Measurements from ENCODE around the gene MAN1A2. TPM values are rescaled to one million over a fixed set of nuclear protein-coding genes. Genes with fewer than 3 reads are reported as not detected.

Gene MAN1A2
- total RNA-seq, 1 experiment from 2014 or later = 33.4 TPM

DNA sequence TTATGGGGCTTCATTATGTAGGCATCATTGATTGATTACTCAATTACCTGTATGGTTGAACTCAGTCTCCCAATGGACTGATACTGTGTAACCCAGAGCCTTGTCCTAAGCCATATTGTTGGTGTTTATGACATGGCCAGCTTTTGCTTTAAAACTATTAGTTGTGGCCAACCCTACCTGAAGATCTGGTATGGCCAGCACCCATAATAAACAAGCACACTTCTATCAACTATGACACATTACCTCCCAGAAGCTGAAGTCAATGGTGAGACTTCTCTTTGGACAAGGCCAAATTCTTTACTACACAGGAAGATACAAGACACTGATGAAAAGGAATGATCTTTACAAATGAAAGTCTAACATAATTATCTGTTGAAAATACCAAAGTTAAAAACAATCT lies 28.8 kb downstream of the MAN1A2 start:
- ChIA-PET POLR2A (interaction anchor here (0.6 kb wide), 1 partner anchor 200 kb away, joined by 3 read pairs; no protein-coding TSS in a partner anchor), CTCF (interaction anchor here (0.6 to 1.3 kb wide), 3 partner anchors 16 to 154 kb away, joined by 3 to 4 read pairs (median 3); no protein-coding TSS in a partner anchor)
- no peak for DNase-seq (ENCODE audit: unreplicated experiment)
- no TSS peak for BruUV-seq (replicated peaks)
- intact Hi-C loops (cut with micrococcal nuclease) = no loop called here
- peaks cover 7% of the 10 kb centered on the region for H3K9me3 Mint-ChIP-seq (ENCODE audit: unreplicated experiment)
- no peaks in the 10 kb centered on the region for H3K27me3 Mint-ChIP-seq (ENCODE audit: insufficient read depth, unreplicated experiment)
- no peaks in the 10 kb centered on the region for H3K4me1 Mint-ChIP-seq (ENCODE audit: insufficient read depth, unreplicated experiment)
- no peaks in the 10 kb centered on the region for H3K36me3 Mint-ChIP-seq (ENCODE audit: insufficient read depth, unreplicated experiment)
- no peak overlapping the region for H3K27ac Mint-ChIP-seq (ENCODE audit: low read depth, unreplicated experiment)
- H3K4me3 Mint-ChIP-seq (ENCODE audit: unreplicated experiment) = no peak overlapping the region
- TF ChIP-seq, protein P1, sequence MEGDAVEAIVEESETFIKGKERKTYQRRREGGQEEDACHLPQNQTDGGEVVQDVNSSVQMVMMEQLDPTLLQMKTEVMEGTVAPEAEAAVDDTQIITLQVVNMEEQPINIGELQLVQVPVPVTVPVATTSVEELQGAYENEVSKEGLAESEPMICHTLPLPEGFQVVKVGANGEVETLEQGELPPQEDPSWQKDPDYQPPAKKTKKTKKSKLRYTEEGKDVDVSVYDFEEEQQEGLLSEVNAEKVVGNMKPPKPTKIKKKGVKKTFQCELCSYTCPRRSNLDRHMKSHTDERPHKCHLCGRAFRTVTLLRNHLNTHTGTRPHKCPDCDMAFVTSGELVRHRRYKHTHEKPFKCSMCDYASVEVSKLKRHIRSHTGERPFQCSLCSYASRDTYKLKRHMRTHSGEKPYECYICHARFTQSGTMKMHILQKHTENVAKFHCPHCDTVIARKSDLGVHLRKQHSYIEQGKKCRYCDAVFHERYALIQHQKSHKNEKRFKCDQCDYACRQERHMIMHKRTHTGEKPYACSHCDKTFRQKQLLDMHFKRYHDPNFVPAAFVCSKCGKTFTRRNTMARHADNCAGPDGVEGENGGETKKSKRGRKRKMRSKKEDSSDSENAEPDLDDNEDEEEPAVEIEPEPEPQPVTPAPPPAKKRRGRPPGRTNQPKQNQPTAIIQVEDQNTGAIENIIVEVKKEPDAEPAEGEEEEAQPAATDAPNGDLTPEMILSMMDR (IDR thresholded peaks at IDR 0.05; ENCODE audit: unreplicated experiment) = no peak

DNA sequence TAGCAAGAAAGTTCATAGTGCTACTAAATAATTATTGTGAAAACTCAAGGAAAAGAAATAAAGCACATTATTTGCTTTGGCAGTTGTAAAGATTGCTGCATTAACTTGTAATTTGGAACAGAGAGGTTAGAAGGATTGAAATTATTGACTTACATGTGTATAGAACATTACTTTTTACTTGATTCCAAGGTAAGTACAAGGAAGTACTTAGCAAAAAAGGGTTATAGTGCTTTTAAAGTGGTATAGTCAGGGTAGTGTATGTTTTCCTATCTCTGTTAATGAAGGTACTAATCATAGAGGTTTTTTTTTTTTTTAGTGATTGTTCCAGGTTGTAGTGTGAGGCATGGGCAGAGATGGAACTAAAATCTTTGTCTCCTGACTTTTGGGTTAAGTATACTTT lies 29.4 kb downstream of the MAN1A2 start:
- no peaks in the 10 kb centered on the region for H3K4me1 Mint-ChIP-seq (ENCODE audit: insufficient read depth, unreplicated experiment)
- BruUV-seq (replicated peaks) = no TSS peak
- DNase-seq (ENCODE audit: unreplicated experiment) = no peak
- H3K27me3 Mint-ChIP-seq (ENCODE audit: insufficient read depth, unreplicated experiment) = no peaks in the 10 kb centered on the region
- H3K9me3 Mint-ChIP-seq (ENCODE audit: unreplicated experiment) = peaks cover 7% of the 10 kb centered on the region
- ChIA-PET POLR2A (interaction anchor here (0.6 kb wide), 1 partner anchor 199 kb away, joined by 3 read pairs; no protein-coding TSS in a partner anchor), CTCF (interaction anchor here (1.1 kb wide), 1 partner anchor 155 kb away, joined by 3 read pairs; no protein-coding TSS in a partner anchor)
- H3K4me3 Mint-ChIP-seq (ENCODE audit: unreplicated experiment) = no peak overlapping the region
- H3K27ac Mint-ChIP-seq (ENCODE audit: low read depth, unreplicated experiment) = no peak overlapping the region
- intact Hi-C loops (cut with micrococcal nuclease) = no loop called here
- no peaks in the 10 kb centered on the region for H3K36me3 Mint-ChIP-seq (ENCODE audit: insufficient read depth, unreplicated experiment)
- TF ChIP-seq, protein P1 (IDR thresholded peaks at IDR 0.05; ENCODE audit: unreplicated experiment) = no peak

DNA sequence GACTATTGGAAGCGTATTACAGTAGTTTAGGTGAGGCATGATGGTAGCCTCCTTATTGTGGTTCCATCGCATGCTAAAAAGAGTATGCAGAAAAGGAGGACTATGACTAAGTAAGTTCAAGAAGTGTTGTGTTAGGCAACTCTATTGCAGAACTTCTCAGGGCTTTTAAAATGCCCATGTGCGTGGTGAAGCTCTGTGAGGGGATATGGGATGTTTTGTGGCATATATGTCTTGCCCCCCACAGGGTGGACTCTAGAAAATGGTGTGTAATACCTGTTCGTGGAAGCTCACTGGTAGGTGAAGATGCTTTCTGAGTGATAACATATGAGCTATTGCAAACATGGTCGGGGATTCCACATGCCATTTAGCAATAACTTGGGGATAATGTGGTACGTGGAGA lies 31.7 kb downstream of the MAN1A2 start:
- Mint-ChIP-seq H3K27ac (ENCODE audit: low read depth, unreplicated experiment) (no peak overlapping the region), H3K27me3 (ENCODE audit: insufficient read depth, unreplicated experiment) (no peaks in the 10 kb centered on the region), H3K36me3 (ENCODE audit: insufficient read depth, unreplicated experiment) (peaks cover 7% of the 10 kb centered on the region), H3K4me3 (ENCODE audit: unreplicated experiment) (no peak overlapping the region), H3K4me1 (ENCODE audit: insufficient read depth, unreplicated experiment) (no peaks in the 10 kb centered on the region), H3K9me3 (ENCODE audit: unreplicated experiment) (peaks cover 15% of the 10 kb centered on the region)
- intact Hi-C loops (cut with micrococcal nuclease) = no loop called here
- CTCF ChIA-PET = interaction anchor here (1.3 kb wide), 1 partner anchor 114 kb away, joined by 3 read pairs; no protein-coding TSS in a partner anchor
- no TSS peak for BruUV-seq (replicated peaks)
- POLR2A ChIA-PET = interaction anchor here (0.5 to 0.6 kb wide), 2 partner anchors 28 to 1611 kb away, joined by 3 read pairs; no protein-coding TSS in a partner anchor
- TF ChIP-seq, protein P1 (IDR thresholded peaks at IDR 0.05; ENCODE audit: unreplicated experiment) = no peak
- no peak for DNase-seq (ENCODE audit: unreplicated experiment)

DNA sequence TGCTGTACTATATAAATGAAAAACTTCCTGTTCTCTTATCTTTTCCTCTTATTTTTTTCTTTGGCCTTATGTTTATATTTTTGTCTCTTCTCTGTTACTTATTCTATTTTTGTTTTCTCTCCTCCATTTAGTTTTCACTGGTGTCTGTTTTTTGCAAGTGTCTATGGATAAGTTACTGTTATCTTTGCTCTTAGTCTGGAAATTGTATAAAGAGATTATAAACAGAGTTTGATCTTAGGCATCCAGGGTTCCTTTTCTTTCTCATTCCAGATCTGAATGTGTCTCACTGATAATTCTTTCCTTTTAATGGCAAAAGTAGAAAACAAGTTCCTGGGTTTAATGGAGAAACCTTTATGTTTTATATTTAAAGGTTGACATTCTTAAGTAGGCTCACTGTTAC lies 34.5 kb downstream of the MAN1A2 start:
- ChIA-PET CTCF (interaction anchor here (1.3 kb wide), 1 partner anchor 352 kb away, joined by 4 read pairs; no protein-coding TSS in a partner anchor), POLR2A (no interaction called here)
- TF ChIP-seq, protein P1 (IDR thresholded peaks at IDR 0.05; ENCODE audit: unreplicated experiment) = no peak
- H3K4me3 Mint-ChIP-seq (ENCODE audit: unreplicated experiment) = no peak overlapping the region
- BruUV-seq (replicated peaks) = no TSS peak
- intact Hi-C loops (cut with micrococcal nuclease) = no loop called here
- H3K27me3 Mint-ChIP-seq (ENCODE audit: insufficient read depth, unreplicated experiment) = no peaks in the 10 kb centered on the region
- H3K36me3 Mint-ChIP-seq (ENCODE audit: insufficient read depth, unreplicated experiment) = peaks cover 13% of the 10 kb centered on the region
- H3K4me1 Mint-ChIP-seq (ENCODE audit: insufficient read depth, unreplicated experiment) = no peaks in the 10 kb centered on the region
- H3K27ac Mint-ChIP-seq (ENCODE audit: low read depth, unreplicated experiment) = no peak overlapping the region
- H3K9me3 Mint-ChIP-seq (ENCODE audit: unreplicated experiment) = peaks cover 8% of the 10 kb centered on the region
- DNase-seq (ENCODE audit: unreplicated experiment) = no peak

Data from MCF 10A (cell line).